K562 (cell line): ENCODE measurements around the gene PDIA3. TPM values are rescaled to one million over a fixed set of nuclear protein-coding genes. Genes with fewer than 3 reads are reported as not detected.

Source experiments
- ATAC-seq: fragments of 200-7000 bp; cut with Tn5 transposase; 3 replicates; pipeline ENCODE4 v1.9.1; 2020; ENCODE audit warnings: moderate library complexity
- BruUV-seq: library from RNA; stranded (reverse); fragments of 400-500 nt; replicated peaks from 2 replicates; lab custom pipeline; 2021; lab: Mats Ljungman, UMichigan
- CTCF ChIA-PET: fragments of 300-600 bp; formaldehyde crosslinking; extraction: SDS; loops from one replicate; lab custom pipeline; 2021; ENCODE audit warnings: low intra/inter-chr PET ratio; lab: Yijun Ruan, JAX
- POLR2A ChIA-PET: fragments of 300-600, 350-650 bp; sonication (Branson Sonifier 250); formaldehyde crosslinking; extraction: SDS; loops from one replicate; lab custom pipeline; 2021; ENCODE audit warnings: antibody characterized with exemption, inconsistent platforms; lab: Yijun Ruan, JAX
- DNase-seq, 4 experiments: peaks; one replicate each; pipeline versions ENCODE4 v3.0.0 to v3.0.0-alpha.2; 2011 to 2018; ENCODE audit warnings: low spot score in 3 of 4, mixed read lengths in 3 of 4; ENCODE audit errors: extremely low read depth in 1 of 4
- FAIRE-seq: peaks from 2 replicates; lab custom pipeline; 2011; peaks lifted over from hg19 to GRCh38; lab: Jason Lieb, UNC
- H2AFZ ChIP-seq: 2 replicates; pipeline ENCODE4 v1.6.0; 2011; ENCODE audit warnings: low read depth, low read length, control low read depth, inconsistent platforms
- H3K27ac ChIP-seq: fragments of 200-600 bp; 3 replicates; pipeline ENCODE4 v1.8.0; 2011; ENCODE audit warnings: low read depth, mild to moderate bottlenecking, control low read depth, inconsistent platforms, low read length, moderate library complexity, mixed read lengths; ENCODE audit errors: extremely low read depth
- H3K27me3 ChIP-seq, 2 experiments: fragments of 300-600 bp in 1 of 2; 2 replicates in 1 of 2; 3 replicates in 1 of 2; pipeline versions ENCODE4 v1.6.0 to v1.8.0; 2011; ENCODE audit warnings: inconsistent platforms in 2 of 2, low read length in 2 of 2, mild to moderate bottlenecking in 1 of 2, mixed read lengths in 1 of 2, moderate library complexity in 1 of 2; ENCODE audit not compliant: control insufficient read depth in 2 of 2, insufficient read depth in 2 of 2
- H3K36me3 ChIP-seq: fragments of 300-600 bp; 3 replicates; pipeline ENCODE4 v1.8.0; 2011; ENCODE audit warnings: mild to moderate bottlenecking, low read length, inconsistent platforms; ENCODE audit not compliant: control insufficient read depth, insufficient read depth
- H3K4me1 ChIP-seq, 2 experiments: fragments of 200-600 bp in 1 of 2; replicated peaks in 1 of 2; 2 replicates in 1 of 2; 3 replicates in 1 of 2; pipeline versions ENCODE4 v1.5.1 to v1.8.0; 2011; ENCODE audit warnings: inconsistent platforms in 2 of 2, low read length in 2 of 2, mild to moderate bottlenecking in 1 of 2, mixed read lengths in 1 of 2, moderate library complexity in 1 of 2; ENCODE audit not compliant: control insufficient read depth in 2 of 2, insufficient read depth in 2 of 2
- H3K4me2 ChIP-seq: 2 replicates; pipeline ENCODE4 v1.6.1; 2011; ENCODE audit warnings: low read length, control low read depth, inconsistent platforms, mixed read lengths; ENCODE audit not compliant: insufficient read depth
- H3K4me3 ChIP-seq: fragments of 200-600 bp; sonication (generic), shearing (Covaris generic); 2 replicates; pipeline ENCODE4 v1.5.1; 2016; ENCODE audit warnings: control low read depth, inconsistent platforms
- H3K79me2 ChIP-seq: fragments of 200-600 bp; 3 replicates; pipeline ENCODE4 v1.8.0; 2011; ENCODE audit warnings: low read length, inconsistent platforms; ENCODE audit not compliant: control insufficient read depth, insufficient read depth
- H3K9ac ChIP-seq, 2 experiments: 2 replicates each; pipeline versions ENCODE4 v1.6.0 to v1.6.1; 2011; ENCODE audit warnings: low read depth in 2 of 2, low read length in 2 of 2, control low read depth in 1 of 2, inconsistent platforms in 1 of 2, mild to moderate bottlenecking in 1 of 2, mixed read lengths in 1 of 2; ENCODE audit not compliant: insufficient read depth in 1 of 2
- H3K9me1 ChIP-seq: one replicate; pipeline ENCODE4 v1.6.0; 2011; ENCODE audit warnings: inconsistent platforms, mild to moderate bottlenecking, low read length, moderate library complexity; ENCODE audit not compliant: control insufficient read depth, insufficient read depth
- H3K9me3 ChIP-seq: replicated peaks from 2 replicates; pipeline ENCODE4 v1.5.1; 2011; ENCODE audit warnings: low read depth, low read length, inconsistent platforms; ENCODE audit not compliant: control insufficient read depth, insufficient read depth
- H4K20me1 ChIP-seq: replicated peaks from 2 replicates; pipeline ENCODE4 v1.6.1; 2011; ENCODE audit warnings: low read length, inconsistent platforms, mixed read lengths; ENCODE audit not compliant: control insufficient read depth, insufficient read depth
- EHMT2 ChIP-seq: fragments of 450-650 bp; IDR thresholded peaks from 2 replicates; pipeline ENCODE4 v1.6.1; 2018; ENCODE audit warnings: antibody characterized with exemption
- ILK ChIP-seq: fragments of 450-650 bp; IDR thresholded peaks from 2 replicates; pipeline ENCODE4 v1.6.1; 2016; ENCODE audit warnings: missing genetic modification characterization, low read depth, mild to moderate bottlenecking, missing compliant biosample characterization, moderate library complexity, borderline replicate concordance
- KDM5B ChIP-seq: fragments of 200-600 bp; sonication (generic); IDR thresholded peaks from 2 replicates; pipeline ENCODE4 v1.6.1; 2012; ENCODE audit warnings: low read depth, mild to moderate bottlenecking, moderate library complexity, low read length, control low read depth, inconsistent platforms; ENCODE audit not compliant: insufficient replicate concordance
- MIER1 ChIP-seq: fragments of 450-650 bp; IDR thresholded peaks from 2 replicates; pipeline ENCODE4 v1.6.1; 2016; ENCODE audit warnings: antibody characterized with exemption, mild to moderate bottlenecking, low read depth
- POLR3A ChIP-seq: IDR thresholded peaks from 2 replicates; pipeline ENCODE4 v1.6.1; 2011; ENCODE audit warnings: borderline replicate concordance, mild to moderate bottlenecking, moderate library complexity; ENCODE audit not compliant: insufficient read length, insufficient read depth; ENCODE audit errors: extremely low read depth
- SNIP1 ChIP-seq: fragments of 450-650 bp; IDR thresholded peaks from 2 replicates; pipeline ENCODE4 v1.7.1; 2017; ENCODE audit warnings: low read depth, mild to moderate bottlenecking
- ZNF23 ChIP-seq: fragments of 250-450 bp; sonication (Bioruptor Pico); IDR thresholded peaks from 2 replicates; pipeline ENCODE4 v1.4.0; 2020; ENCODE audit warnings: mild to moderate bottlenecking
- WGBS: fragments of 100-300 bp; shearing (Covaris generic); methylation state at CpG from one replicate; pipeline ENCODE4 v1.1.6; 2016; ENCODE audit warnings: low coverage, mixed read lengths; ENCODE audit not compliant: insufficient coverage; ENCODE audit errors: missing lambda C conversion rate; 5-methylcytosine and 5-hydroxymethylcytosine counted together
- in situ Hi-C: fragments of 300-500 bp; cut with MboI; formaldehyde crosslinking; loops from 4 replicates; pipeline ENCODE4 v1.15.0; 2018; ENCODE audit warnings: inconsistent platforms, mixed read lengths
- intact Hi-C: fragments of 100-400 bp; cut with micrococcal nuclease; formaldehyde crosslinking; loops from 2 replicates; pipeline ENCODE4 v1.14.2; 2022
- polyA plus RNA-seq, 8 experiments: library from polyadenylated mRNA; depleted of rRNA in 4 of 8; stranded (reverse) in 5 of 8; unstranded in 3 of 8; fragments of >200 nt; fragmentation: Nextera tagmentation in 2 of 8; fragmentation: Illumina TruSeq in 1 of 8; extraction: Ambion mirVana in 2 of 8; extraction: Trizol in 1 of 8; gene quantifications; 2 replicates each; pipeline versions ENCODE4 v1.2.1 to v1.2.3, GENCODE V29; 2011 to 2014; ENCODE audit warnings: inconsistent platforms in 1 of 8, missing spikeins in 1 of 8
- total RNA-seq, 7 experiments: library from RNA; depleted of rRNA in 6 of 7; stranded (reverse); fragments of >200 nt in 6 of 7; fragmentation: Illumina TruSeq in 2 of 7; extraction: Trizol in 2 of 7; gene quantifications; 2 replicates each; pipeline versions ENCODE4 v1.2.1 to v1.2.3, GENCODE V29; 2011 to 2021; ENCODE audit warnings: low replicate concordance in 1 of 7
- TF ChIP-seq, protein P1 (sequence below), 2 experiments: fragments of 200-800 bp in 1 of 2; sonication (Bioruptor generic) in 1 of 2; sonication (generic) in 1 of 2; formaldehyde crosslinking in 1 of 2; IDR thresholded peaks in 1 of 2; conservative IDR thresholded peaks in 1 of 2; 2 replicates each; pipeline versions ENCODE4 v1.5.0 to v1.6.1; 2016 to 2020; ENCODE audit warnings: missing compliant biosample characterization in 1 of 2, missing genetic modification characterization in 1 of 2, missing genetic modification reagents in 1 of 2
- TF ChIP-seq, protein P2 (sequence below), 2 experiments: fragments of 450-650 bp; formaldehyde crosslinking in 1 of 2; IDR thresholded peaks; 2 replicates each; pipeline versions ENCODE4 v1.4.0 to v1.6.1; 2014 to 2020; ENCODE audit warnings: mild to moderate bottlenecking in 2 of 2, borderline replicate concordance in 1 of 2, low read depth in 1 of 2

Gene PDIA3
- total and polyA plus RNA-seq, 9 of the 15 experiments (the other 6 are each of a cell fraction or from before 2014, with no cell fraction given): 13.5 to 386 (median 149) TPM

DNA sequence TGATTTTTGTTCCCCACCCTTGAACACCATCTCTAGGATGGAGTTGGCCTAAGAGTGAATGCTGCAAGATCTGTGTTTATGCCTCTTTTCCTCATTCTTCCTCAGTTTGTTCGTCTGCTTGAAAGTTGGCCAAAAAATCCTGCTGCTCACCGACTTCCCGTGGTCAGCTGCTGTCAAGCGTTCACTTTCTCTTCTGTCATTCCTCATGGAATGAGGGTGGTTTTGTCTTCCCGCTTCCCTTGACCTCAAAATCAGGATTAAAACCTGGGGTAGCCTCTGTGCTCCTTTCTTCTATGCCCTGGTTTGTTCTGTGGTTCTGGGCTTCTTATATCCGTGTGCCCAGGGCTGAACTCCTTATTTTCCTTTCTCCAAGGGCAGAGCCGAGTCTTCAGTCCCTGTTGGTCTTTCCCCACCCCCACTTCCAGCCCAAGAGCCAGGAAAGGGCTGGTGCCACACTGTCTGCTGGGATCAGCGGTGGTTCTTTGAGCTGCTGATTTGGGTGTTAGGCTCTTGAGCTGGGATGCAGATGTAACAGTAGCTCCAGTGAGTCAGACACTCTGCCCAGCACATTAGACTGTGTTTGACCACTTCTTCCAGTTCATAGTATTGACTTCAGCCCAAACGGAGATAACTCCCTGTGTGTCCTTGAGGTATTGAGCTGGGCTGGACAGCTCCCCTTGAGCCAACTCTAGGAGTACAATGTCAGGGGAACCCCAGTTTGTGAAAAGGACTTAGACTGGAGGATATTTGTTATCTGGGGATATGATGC, 48.2 kb downstream of the PDIA3 start:
- Histone ChIP-seq H3K9ac (peak overlapping the region; percentile 33 to 72; a peak in 3 of 4 replicates), H3K4me3 (no peak overlapping the region), H3K27me3 (no peaks in the 10 kb centered on the region), H2AFZ (no peak overlapping the region), H3K27ac (peak overlapping the region; percentile 99; the same call in 1 of the 3 replicates), H3K4me1 (peaks cover 34 to 40% of the 10 kb centered on the region in 2 experiments), H4K20me1 (peaks cover 17% of the 10 kb centered on the region; the same call in 1 of the 2 replicates), H3K4me2 (peak overlapping the region; percentile 7; the same call in 1 of the 2 replicates), H3K9me1 (peaks cover 17% of the 10 kb centered on the region), H3K9me3 (no peaks in the 10 kb centered on the region), H3K36me3 (peaks cover 55% of the 10 kb centered on the region), H3K79me2 (peaks cover 36% of the 10 kb centered on the region)
- CTCF ChIA-PET: no interaction called here
- POLR2A ChIA-PET: interaction anchor here (0.5 to 4.5 kb wide), 8 partner anchors 8 to 1521 kb away, joined by 3 to 26 read pairs (median 4); partner anchors contain the start of genes GANC, MFAP1 and TMEM87A
- no peak for DNase-seq
- intact Hi-C loops (no loop called here), in situ Hi-C loops (no loop called here)
- WGBS: 83% methylated on average over 9 of the region's 9 CpGs
- TF ChIP-seq, protein P1, sequence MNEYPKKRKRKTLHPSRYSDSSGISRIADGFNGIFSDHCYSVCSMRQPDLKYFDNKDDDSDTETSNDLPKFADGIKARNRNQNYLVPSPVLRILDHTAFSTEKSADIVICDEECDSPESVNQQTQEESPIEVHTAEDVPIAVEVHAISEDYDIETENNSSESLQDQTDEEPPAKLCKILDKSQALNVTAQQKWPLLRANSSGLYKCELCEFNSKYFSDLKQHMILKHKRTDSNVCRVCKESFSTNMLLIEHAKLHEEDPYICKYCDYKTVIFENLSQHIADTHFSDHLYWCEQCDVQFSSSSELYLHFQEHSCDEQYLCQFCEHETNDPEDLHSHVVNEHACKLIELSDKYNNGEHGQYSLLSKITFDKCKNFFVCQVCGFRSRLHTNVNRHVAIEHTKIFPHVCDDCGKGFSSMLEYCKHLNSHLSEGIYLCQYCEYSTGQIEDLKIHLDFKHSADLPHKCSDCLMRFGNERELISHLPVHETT (CRISPR knock-in tag; conservative IDR thresholded peaks at IDR 0.05 in 1 of 2, IDR thresholded peaks at IDR 0.05 in 1 of 2): peak in 1 of 2 experiments; percentile 46; a peak in 1 of 4 replicates
- TF ChIP-seq ZNF23 (CRISPR knock-in tag) (no peak), KDM5B (peak; percentile 19), MIER1 (peak; percentile 74; the same call in 1 of the 2 replicates), SNIP1 (no peak), ILK (tag) (no peak), EHMT2 (peak; percentile 63; the same call in 1 of the 2 replicates), POLR3A (no peak)
- TF ChIP-seq, protein P2, sequence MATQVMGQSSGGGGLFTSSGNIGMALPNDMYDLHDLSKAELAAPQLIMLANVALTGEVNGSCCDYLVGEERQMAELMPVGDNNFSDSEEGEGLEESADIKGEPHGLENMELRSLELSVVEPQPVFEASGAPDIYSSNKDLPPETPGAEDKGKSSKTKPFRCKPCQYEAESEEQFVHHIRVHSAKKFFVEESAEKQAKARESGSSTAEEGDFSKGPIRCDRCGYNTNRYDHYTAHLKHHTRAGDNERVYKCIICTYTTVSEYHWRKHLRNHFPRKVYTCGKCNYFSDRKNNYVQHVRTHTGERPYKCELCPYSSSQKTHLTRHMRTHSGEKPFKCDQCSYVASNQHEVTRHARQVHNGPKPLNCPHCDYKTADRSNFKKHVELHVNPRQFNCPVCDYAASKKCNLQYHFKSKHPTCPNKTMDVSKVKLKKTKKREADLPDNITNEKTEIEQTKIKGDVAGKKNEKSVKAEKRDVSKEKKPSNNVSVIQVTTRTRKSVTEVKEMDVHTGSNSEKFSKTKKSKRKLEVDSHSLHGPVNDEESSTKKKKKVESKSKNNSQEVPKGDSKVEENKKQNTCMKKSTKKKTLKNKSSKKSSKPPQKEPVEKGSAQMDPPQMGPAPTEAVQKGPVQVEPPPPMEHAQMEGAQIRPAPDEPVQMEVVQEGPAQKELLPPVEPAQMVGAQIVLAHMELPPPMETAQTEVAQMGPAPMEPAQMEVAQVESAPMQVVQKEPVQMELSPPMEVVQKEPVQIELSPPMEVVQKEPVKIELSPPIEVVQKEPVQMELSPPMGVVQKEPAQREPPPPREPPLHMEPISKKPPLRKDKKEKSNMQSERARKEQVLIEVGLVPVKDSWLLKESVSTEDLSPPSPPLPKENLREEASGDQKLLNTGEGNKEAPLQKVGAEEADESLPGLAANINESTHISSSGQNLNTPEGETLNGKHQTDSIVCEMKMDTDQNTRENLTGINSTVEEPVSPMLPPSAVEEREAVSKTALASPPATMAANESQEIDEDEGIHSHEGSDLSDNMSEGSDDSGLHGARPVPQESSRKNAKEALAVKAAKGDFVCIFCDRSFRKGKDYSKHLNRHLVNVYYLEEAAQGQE (IDR thresholded peaks at IDR 0.05; ENCODE audit: borderline replicate concordance): peak; percentile 79
- TF ChIP-seq, protein P2 (CRISPR knock-in tag; IDR thresholded peaks at IDR 0.05; ENCODE audit: low read depth): peak; percentile 60; the same call in 1 of the 2 replicates
- ATAC-seq: no peak
- FAIRE-seq: no peak
- BruUV-seq: no TSS peak
